Ascending aorta (tissue), 2 donors: ENCODE results near the gene CATSPER1. TPM values are rescaled to one million over a fixed set of nuclear protein-coding genes. Genes with fewer than 3 reads are reported as not detected.

Experiments used
- DNase-seq, 2 donors: peaks; one replicate each; pipeline ENCODE4 v3.0.0-alpha.2; 2019; ENCODE audit warnings: low spot score in 2 of 2
- H3K27ac ChIP-seq, 2 donors: fragments of 200-600 bp; sonication (generic); one replicate each; pipeline ENCODE4 v1.5.1; 2016 to 2017; ENCODE audit warnings: mild to moderate bottlenecking in 1 of 2
- H3K27me3 ChIP-seq: fragments of 200-600 bp; sonication (generic); one replicate; pipeline ENCODE4 v1.5.1; 2017
- H3K36me3 ChIP-seq, 2 donors: fragments of 200-600 bp; sonication (generic); one replicate each; pipeline ENCODE4 v1.5.1; 2016
- H3K4me1 ChIP-seq, 2 donors: fragments of 200-600 bp; sonication (generic); one replicate each; pipeline ENCODE4 v1.5.1; 2016 to 2017; ENCODE audit warnings: mild to moderate bottlenecking in 1 of 2
- H3K4me3 ChIP-seq, 2 donors: fragments of 200-600 bp; sonication (generic); one replicate each; pipeline ENCODE4 v1.5.1; 2016 to 2017; ENCODE audit warnings: mild to moderate bottlenecking in 1 of 2
- H3K9me3 ChIP-seq, 2 donors: fragments of 200-600 bp; sonication (generic); one replicate each; pipeline ENCODE4 v1.5.1; 2016
- CTCF ChIP-seq, 3 experiments: fragments of 200-600 bp in 2 of 3; fragments of 450-650 bp in 1 of 3; sonication (generic) in 2 of 3; IDR thresholded peaks; one replicate each; pipeline ENCODE4 v1.5.1; 2016 to 2019; ENCODE audit warnings: antibody characterized with exemption in 3 of 3, mild to moderate bottlenecking in 1 of 3, moderate library complexity in 1 of 3
- intact Hi-C: fragments of 100-400 bp; cut with DNase I; formaldehyde crosslinking; loops from one replicate; pipeline ENCODE4 v1.15.1; 2023
- total RNA-seq: library from RNA; depleted of rRNA; stranded (reverse); fragments of >200 nt; gene quantifications from one replicate; pipeline ENCODE4 v1.1.0, GENCODE V29; 2016

Gene CATSPER1
- total RNA-seq, 1 donor from 2014 or later = not detected

GRCh38 chr11:65992056-65992455 is 34.2 kb downstream of the CATSPER1 start:
- no peaks in the 10 kb centered on the region for H3K9me3 ChIP-seq
- intact Hi-C loops = no loop called here
- no peaks in the 10 kb centered on the region for H3K4me1 ChIP-seq
- H3K27ac ChIP-seq = no peak overlapping the region
- no peak for DNase-seq
- TF ChIP-seq CTCF (IDR thresholded peaks at IDR 0.05) = no peak
- no peaks in the 10 kb centered on the region for H3K27me3 ChIP-seq
- peaks cover 4 to 16% of the 10 kb centered on the region in 2 donors for H3K36me3 ChIP-seq
- H3K4me3 ChIP-seq = no peak overlapping the region

GRCh38 chr11:65988791-65989592 is 37.3 kb downstream of the CATSPER1 start:
- peak; percentile 61 to 97 for DNase-seq
- Histone ChIP-seq H3K4me1 (no peaks in the 10 kb centered on the region), H3K4me3 (no peak overlapping the region), H3K36me3 (no peaks in the 10 kb centered on the region), H3K9me3 (no peaks in the 10 kb centered on the region), H3K27me3 (no peaks in the 10 kb centered on the region), H3K27ac (peak overlapping the region; percentile 15 to 60)
- intact Hi-C loops = loop anchor here (1.0 to 2.0 kb wide), 4 partner anchors 28 to 282 kb away; partner anchors contain the start of gene SART1
- TF ChIP-seq CTCF (IDR thresholded peaks at IDR 0.05) = peak; percentile 95 to 98 (median 98)

- no peaks in the 10 kb centered on the region for H3K9me3 ChIP-seq
- H3K27ac ChIP-seq = no peak overlapping the region
- no peaks in the 10 kb centered on the region for H3K4me1 ChIP-seq
- H3K36me3 ChIP-seq = no peaks in the 10 kb centered on the region
- TF ChIP-seq CTCF (IDR thresholded peaks at IDR 0.05) = no peak
- H3K4me3 ChIP-seq = no peak overlapping the region
- DNase-seq = no peak
- H3K27me3 ChIP-seq = no peaks in the 10 kb centered on the region
- intact Hi-C loops = no loop called here
These were observed 38.9 kb downstream of the CATSPER1 start for GRCh38 chr11:65987336-65987735.

GRCh38 chr11:65983589-65983987 is 42.7 kb downstream of the CATSPER1 start:
- no peak for TF ChIP-seq CTCF (IDR thresholded peaks at IDR 0.05)
- no peak for DNase-seq
- intact Hi-C loops = no loop called here

GRCh38 chr11:65982824-65983588 is 43.3 kb downstream of the CATSPER1 start:
- Histone ChIP-seq H3K27me3 (no peaks in the 10 kb centered on the region), H3K4me1 (no peaks in the 10 kb centered on the region), H3K36me3 (peaks cover 14 to 22% of the 10 kb centered on the region in 2 donors), H3K9me3 (no peaks in the 10 kb centered on the region), H3K4me3 (no peak overlapping the region), H3K27ac (no peak overlapping the region)
- intact Hi-C loops = no loop called here
- no peak for DNase-seq
- TF ChIP-seq CTCF (IDR thresholded peaks at IDR 0.05) = no peak

More at GRCh38 chr11:65983589-65983987, 42.7 kb downstream of the CATSPER1 start:
- Histone ChIP-seq H3K27me3 (no peaks in the 10 kb centered on the region), H3K36me3 (peaks cover 8 to 16% of the 10 kb centered on the region in 2 donors), H3K9me3 (no peaks in the 10 kb centered on the region), H3K4me3 (no peak overlapping the region), H3K4me1 (no peaks in the 10 kb centered on the region), H3K27ac (no peak overlapping the region)
